Measurements from ENCODE around the gene BICC1. TPM values are rescaled to one million over a fixed set of nuclear protein-coding genes. Genes with fewer than 3 reads are reported as not detected.

Gene BICC1
- total RNA-seq, 1 experiment from 2014 or later, result not detected

GRCh38 chr10:58477122-58477521 lies 35.5 kb upstream of the BICC1 start:
- RAD21 ChIA-PET (ENCODE audit: low non-redundant PET in 1 of 2, low total read pairs in 2 of 2, uncharacterized antibody in 2 of 2, unreplicated experiment in 2 of 2), result no interaction called here
- Histone ChIP-seq H3K4me1 (ENCODE audit: control insufficient read depth in 1 of 2, insufficient read depth in 2 of 2, low read length in 2 of 2) (no peaks in the 10 kb centered on the region), H3K79me2 (ENCODE audit: insufficient read depth, low read length) (no peaks in the 10 kb centered on the region), H2AFZ (ENCODE audit: low read depth, low read length, poor library complexity, severe bottlenecking) (no peak overlapping the region), H3K27ac (ENCODE audit: low read depth, low read length) (no peak overlapping the region), H3K27me3 (ENCODE audit: insufficient read depth, low read length) (0 out of 2 replicates have a peak, but pooled peaks cover 6% of the 10 kb centered on the region), H3K4me3 (replicated peaks in 1 of 2; ENCODE audit: low read depth in 1 of 2, low read length in 2 of 2) (no peak overlapping the region), H3K9me2 (ENCODE audit: insufficient read depth) (no peaks in the 10 kb centered on the region), H3K9me3 (ENCODE audit: control insufficient read depth in 1 of 2, insufficient read depth in 1 of 2, low read depth in 1 of 2, low read length in 2 of 2) (no peaks in the 10 kb centered on the region), H3K36me3 (ENCODE audit: control insufficient read depth in 1 of 2, insufficient read depth in 2 of 2, low read length in 2 of 2) (no peaks in the 10 kb centered on the region), H3K9ac (ENCODE audit: low read length) (no peak overlapping the region), H3K4me2 (ENCODE audit: low read length) (no peak overlapping the region), H4K20me1 (ENCODE audit: insufficient read depth) (no peaks in the 10 kb centered on the region)
- intact Hi-C loops (cut with micrococcal nuclease), result no loop called here
- CTCF ChIA-PET, result interaction anchor here (0.9 kb wide), 1 partner anchor 12 kb away, joined by 3 read pairs; no protein-coding TSS in a partner anchor
- ATAC-seq (no peak), DNase-seq (ENCODE audit: low read depth, low spot score) (no peak)
- BruUV-seq (replicated peaks), result no TSS peak
- POLR2A ChIA-PET, result no interaction called here
- no peak for TF ChIP-seq YY1 (IDR thresholded peaks at IDR 0.05; ENCODE audit: extremely low read depth, insufficient replicate concordance, low read depth, low read length)
- TF ChIP-seq, protein P1, sequence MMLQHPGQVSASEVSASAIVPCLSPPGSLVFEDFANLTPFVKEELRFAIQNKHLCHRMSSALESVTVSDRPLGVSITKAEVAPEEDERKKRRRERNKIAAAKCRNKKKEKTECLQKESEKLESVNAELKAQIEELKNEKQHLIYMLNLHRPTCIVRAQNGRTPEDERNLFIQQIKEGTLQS (IDR thresholded peaks at IDR 0.05), result no peak
- no peak for TF ChIP-seq ZFX (IDR thresholded peaks at IDR 0.05)
- TF ChIP-seq FOSL1 (IDR thresholded peaks at IDR 0.05; ENCODE audit: low read depth), result no peak
- TF ChIP-seq CBX3 (IDR thresholded peaks at IDR 0.05; ENCODE audit: low read depth), result no peak
- TF ChIP-seq EGR1 (IDR thresholded peaks at IDR 0.05; ENCODE audit: low read depth), result no peak
- no peak for TF ChIP-seq POLR2AphosphoS5 (IDR thresholded peaks at IDR 0.05; ENCODE audit: low read depth, low read length)
- TF ChIP-seq, protein P2, sequence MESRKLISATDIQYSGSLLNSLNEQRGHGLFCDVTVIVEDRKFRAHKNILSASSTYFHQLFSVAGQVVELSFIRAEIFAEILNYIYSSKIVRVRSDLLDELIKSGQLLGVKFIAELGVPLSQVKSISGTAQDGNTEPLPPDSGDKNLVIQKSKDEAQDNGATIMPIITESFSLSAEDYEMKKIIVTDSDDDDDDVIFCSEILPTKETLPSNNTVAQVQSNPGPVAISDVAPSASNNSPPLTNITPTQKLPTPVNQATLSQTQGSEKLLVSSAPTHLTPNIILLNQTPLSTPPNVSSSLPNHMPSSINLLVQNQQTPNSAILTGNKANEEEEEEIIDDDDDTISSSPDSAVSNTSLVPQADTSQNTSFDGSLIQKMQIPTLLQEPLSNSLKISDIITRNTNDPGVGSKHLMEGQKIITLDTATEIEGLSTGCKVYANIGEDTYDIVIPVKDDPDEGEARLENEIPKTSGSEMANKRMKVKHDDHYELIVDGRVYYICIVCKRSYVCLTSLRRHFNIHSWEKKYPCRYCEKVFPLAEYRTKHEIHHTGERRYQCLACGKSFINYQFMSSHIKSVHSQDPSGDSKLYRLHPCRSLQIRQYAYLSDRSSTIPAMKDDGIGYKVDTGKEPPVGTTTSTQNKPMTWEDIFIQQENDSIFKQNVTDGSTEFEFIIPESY (IDR thresholded peaks at IDR 0.05; ENCODE audit: extremely low read depth, insufficient replicate concordance, low read length), result no peak
- no peak for TF ChIP-seq EZH2phosphoT487 (IDR thresholded peaks at IDR 0.05; ENCODE audit: borderline replicate concordance)
- no peak for TF ChIP-seq RAD21 (IDR thresholded peaks at IDR 0.05; ENCODE audit: low read depth)
- no peak for TF ChIP-seq SP1 (IDR thresholded peaks at IDR 0.05; ENCODE audit: low read depth)
- no peak for TF ChIP-seq REST (IDR thresholded peaks at IDR 0.05; ENCODE audit: low read depth)
- no peak for TF ChIP-seq CEBPB (IDR thresholded peaks at IDR 0.05; ENCODE audit: low read depth)
- TF ChIP-seq TCF7L2 (IDR thresholded peaks at IDR 0.05; ENCODE audit: borderline replicate concordance, extremely low read depth, insufficient read depth, insufficient read length), result no peak
- no peak for TF ChIP-seq SIN3A (IDR thresholded peaks at IDR 0.05; ENCODE audit: low read depth)
- TF ChIP-seq JUND (IDR thresholded peaks at IDR 0.05), result no peak
- no peak for TF ChIP-seq MAX (IDR thresholded peaks at IDR 0.05)
